K562 (cell line): Measurements from ENCODE around the gene H3-3A. TPM values are rescaled to one million over a fixed set of nuclear protein-coding genes. Genes with fewer than 3 reads are reported as not detected.

ENCODE experiments used
- ARNT ChIP-seq, 2 experiments: fragments of 450-650 bp; IDR thresholded peaks; 2 replicates each; pipeline ENCODE4 v1.6.1; 2016; ENCODE audit warnings: mild to moderate bottlenecking in 1 of 2
- E2F1 ChIP-seq: sonication (generic); formaldehyde crosslinking; IDR thresholded peaks from 2 replicates; pipeline ENCODE4 v1.8.1; 2023; ENCODE audit warnings: mild to moderate bottlenecking, missing genetic modification reagents, moderate library complexity
- E2F6 ChIP-seq, 2 experiments: IDR thresholded peaks; 2 replicates each; pipeline ENCODE4 v1.6.1; 2011; ENCODE audit warnings: borderline replicate concordance in 1 of 2, control low read depth in 1 of 2, low read depth in 1 of 2, low read length in 1 of 2, mild to moderate bottlenecking in 1 of 2, mixed read lengths in 1 of 2, moderate library complexity in 1 of 2; ENCODE audit not compliant: insufficient read depth in 1 of 2, insufficient read length in 1 of 2, poor library complexity in 1 of 2, severe bottlenecking in 1 of 2; ENCODE audit errors: extremely low read depth in 1 of 2
- KDM4B ChIP-seq, 2 experiments: fragments of 450-650 bp in 1 of 2; sonication (generic) in 1 of 2; IDR thresholded peaks; 2 replicates each; pipeline ENCODE4 v1.6.1; 2016 to 2017; ENCODE audit warnings: borderline replicate concordance in 2 of 2, antibody characterized with exemption in 1 of 2, low read depth in 1 of 2, mild to moderate bottlenecking in 1 of 2
- KLF16 ChIP-seq: IDR thresholded peaks from 2 replicates; pipeline ENCODE4 v1.6.1; 2016; ENCODE audit warnings: antibody characterized with exemption
- MAFF ChIP-seq: IDR thresholded peaks from 2 replicates; pipeline ENCODE4 v1.6.1; 2012; ENCODE audit warnings: low read length, improper control_type of control experiment
- MAZ ChIP-seq, 2 experiments: fragments of 450-650 bp in 1 of 2; sonication (generic) in 1 of 2; formaldehyde crosslinking; IDR thresholded peaks in 1 of 2; conservative IDR thresholded peaks in 1 of 2; 2 replicates each; pipeline versions ENCODE4 v1.4.0 to v1.5.0; 2020; ENCODE audit warnings: mild to moderate bottlenecking in 1 of 2, missing genetic modification reagents in 1 of 2
- NCOA4 ChIP-seq: fragments of 450-650 bp; IDR thresholded peaks from 2 replicates; pipeline ENCODE4 v1.6.1; 2018; ENCODE audit warnings: mild to moderate bottlenecking; ENCODE audit not compliant: partially characterized antibody
- NCOR1 ChIP-seq: fragments of 450-650 bp; IDR thresholded peaks from 2 replicates; pipeline ENCODE4 v1.6.1; 2016; ENCODE audit warnings: mild to moderate bottlenecking, moderate library complexity
- PPARD ChIP-seq: fragments of 250-450 bp; sonication (Bioruptor Pico); IDR thresholded peaks from 2 replicates; pipeline ENCODE4 v1.8.0; 2022; ENCODE audit warnings: inconsistent platforms, mild to moderate bottlenecking, moderate library complexity
- RB1 ChIP-seq: fragments of 450-650 bp; IDR thresholded peaks from 2 replicates; pipeline ENCODE4 v1.6.1; 2017; ENCODE audit warnings: low read depth, mild to moderate bottlenecking
- RBM39 ChIP-seq: fragments of 200-400 bp; formaldehyde crosslinking; optimal IDR thresholded peaks from 2 replicates; pipeline ENCODE3; 2018; ENCODE audit warnings: low read depth, low read length
- SREBF2 ChIP-seq: sonication (generic); formaldehyde crosslinking; IDR thresholded peaks from 2 replicates; pipeline ENCODE4 v1.4.0; 2020; ENCODE audit warnings: mild to moderate bottlenecking, missing genetic modification reagents
- TBL1XR1 ChIP-seq, 2 experiments: IDR thresholded peaks; 2 replicates each; pipeline ENCODE4 v1.6.1; 2012; ENCODE audit warnings: improper control_type of control experiment in 2 of 2, low read length in 2 of 2, mild to moderate bottlenecking in 1 of 2
- TCF15 ChIP-seq: fragments of 250-450 bp; sonication (Bioruptor Pico); IDR thresholded peaks from 2 replicates; pipeline ENCODE4 v1.8.0; 2022; ENCODE audit warnings: moderate library complexity, mild to moderate bottlenecking, inconsistent platforms
- ZBTB17 ChIP-seq: fragments of 450-650 bp; formaldehyde crosslinking; IDR thresholded peaks from 2 replicates; pipeline ENCODE4 v1.4.0; 2020; ENCODE audit warnings: mild to moderate bottlenecking
- ZFPM2 ChIP-seq: fragments of 250-450 bp; sonication (Bioruptor Pico); IDR thresholded peaks from 2 replicates; pipeline ENCODE4 v1.5.1; 2022; ENCODE audit warnings: mild to moderate bottlenecking
- ZNF212 ChIP-seq: fragments of 450-650 bp; formaldehyde crosslinking; IDR thresholded peaks from 2 replicates; pipeline ENCODE4 v1.4.0; 2020; ENCODE audit warnings: mild to moderate bottlenecking
- ZNF347 ChIP-seq: fragments of 450-650 bp; formaldehyde crosslinking; IDR thresholded peaks from 2 replicates; pipeline ENCODE4 v1.4.0; 2020; ENCODE audit warnings: low read depth, mild to moderate bottlenecking, moderate library complexity
- ZNF696 ChIP-seq: fragments of 250-450 bp; sonication (Bioruptor Pico); conservative IDR thresholded peaks from 2 replicates; pipeline ENCODE4 v1.4.0; 2020; ENCODE audit warnings: mild to moderate bottlenecking, moderate library complexity
- polyA plus RNA-seq, 8 experiments: library from polyadenylated mRNA; depleted of rRNA in 4 of 8; stranded (reverse) in 5 of 8; unstranded in 3 of 8; fragments of >200 nt; fragmentation: Nextera tagmentation in 2 of 8; fragmentation: Illumina TruSeq in 1 of 8; extraction: Ambion mirVana in 2 of 8; extraction: Trizol in 1 of 8; gene quantifications; 2 replicates each; pipeline versions ENCODE4 v1.2.1 to v1.2.3, GENCODE V29; 2011 to 2014; ENCODE audit warnings: inconsistent platforms in 1 of 8, missing spikeins in 1 of 8
- total RNA-seq, 7 experiments: library from RNA; depleted of rRNA in 6 of 7; stranded (reverse); fragments of >200 nt in 6 of 7; fragmentation: Illumina TruSeq in 2 of 7; extraction: Trizol in 2 of 7; gene quantifications; 2 replicates each; pipeline versions ENCODE4 v1.2.1 to v1.2.3, GENCODE V29; 2011 to 2021; ENCODE audit warnings: low replicate concordance in 1 of 7
- TF ChIP-seq, protein P1 (sequence below), 2 experiments: IDR thresholded peaks; 2 replicates each; pipeline ENCODE4 v1.6.1; 2012; ENCODE audit warnings: improper control_type of control experiment in 2 of 2, low read depth in 2 of 2, low read length in 2 of 2, borderline replicate concordance in 1 of 2

Gene H3-3A
- total and polyA plus RNA-seq, 9 of the 15 experiments (the other 6 are each of a cell fraction or from before 2014, with no cell fraction given), result 426 to 1,083 (median 591) TPM

DNA sequence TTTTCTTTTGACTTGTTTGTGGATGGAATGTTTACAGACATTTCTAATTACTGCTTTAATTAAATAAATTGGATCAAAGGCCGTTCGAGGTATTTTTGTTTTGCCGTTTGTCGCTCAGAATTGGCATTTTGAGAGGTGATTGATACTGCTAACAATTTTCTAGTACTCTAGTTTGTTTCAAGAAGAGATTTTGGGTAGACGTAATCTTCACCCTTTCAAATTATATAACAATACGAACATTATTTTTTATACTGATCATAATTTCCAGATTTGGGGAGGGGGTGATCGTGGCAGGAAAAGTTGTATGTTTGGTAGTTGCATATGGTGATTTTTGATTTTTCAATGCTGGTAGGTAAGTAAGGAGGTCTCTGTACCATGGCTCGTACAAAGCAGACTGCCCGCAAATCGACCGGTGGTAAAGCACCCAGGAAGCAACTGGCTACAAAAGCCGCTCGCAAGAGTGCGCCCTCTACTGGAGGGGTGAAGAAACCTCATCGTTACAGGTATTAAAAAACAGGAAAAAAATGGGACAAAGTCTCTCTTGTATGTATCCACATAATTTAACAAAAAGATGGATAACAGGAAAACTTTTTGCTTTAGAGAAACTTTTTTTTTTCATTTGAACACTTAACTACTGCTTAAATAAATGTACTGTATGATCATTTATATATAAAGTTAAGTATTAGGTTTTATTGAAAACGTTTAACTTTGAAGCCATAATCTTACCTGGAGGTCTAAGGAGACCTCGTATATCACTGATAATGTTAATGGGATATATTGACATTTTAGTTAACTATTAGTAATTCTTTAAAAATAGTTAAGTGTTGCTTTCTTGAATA lies 1.7 kb downstream of the H3-3A start (continued):
- TF ChIP-seq RB1, result peak; percentile 34; the same call in 1 of the 2 replicates
- TF ChIP-seq NCOA4, result no peak
- TF ChIP-seq E2F1, result no peak
- TF ChIP-seq TCF15 (CRISPR knock-in tag), result no peak
- TF ChIP-seq, protein P1, sequence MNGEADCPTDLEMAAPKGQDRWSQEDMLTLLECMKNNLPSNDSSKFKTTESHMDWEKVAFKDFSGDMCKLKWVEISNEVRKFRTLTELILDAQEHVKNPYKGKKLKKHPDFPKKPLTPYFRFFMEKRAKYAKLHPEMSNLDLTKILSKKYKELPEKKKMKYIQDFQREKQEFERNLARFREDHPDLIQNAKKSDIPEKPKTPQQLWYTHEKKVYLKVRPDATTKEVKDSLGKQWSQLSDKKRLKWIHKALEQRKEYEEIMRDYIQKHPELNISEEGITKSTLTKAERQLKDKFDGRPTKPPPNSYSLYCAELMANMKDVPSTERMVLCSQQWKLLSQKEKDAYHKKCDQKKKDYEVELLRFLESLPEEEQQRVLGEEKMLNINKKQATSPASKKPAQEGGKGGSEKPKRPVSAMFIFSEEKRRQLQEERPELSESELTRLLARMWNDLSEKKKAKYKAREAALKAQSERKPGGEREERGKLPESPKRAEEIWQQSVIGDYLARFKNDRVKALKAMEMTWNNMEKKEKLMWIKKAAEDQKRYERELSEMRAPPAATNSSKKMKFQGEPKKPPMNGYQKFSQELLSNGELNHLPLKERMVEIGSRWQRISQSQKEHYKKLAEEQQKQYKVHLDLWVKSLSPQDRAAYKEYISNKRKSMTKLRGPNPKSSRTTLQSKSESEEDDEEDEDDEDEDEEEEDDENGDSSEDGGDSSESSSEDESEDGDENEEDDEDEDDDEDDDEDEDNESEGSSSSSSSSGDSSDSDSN (IDR thresholded peaks at IDR 0.05; ENCODE audit: borderline replicate concordance in 1 of 2, low read depth in 2 of 2, low read length in 2 of 2), result no peak
- TF ChIP-seq RBM39, result no peak
- no peak for TF ChIP-seq ZNF696 (CRISPR knock-in tag)
- TF ChIP-seq ZNF212 (CRISPR knock-in tag), result peak; percentile 13; the same call in 1 of the 2 replicates
- no peak for TF ChIP-seq E2F6 (IDR thresholded peaks at IDR 0.05; ENCODE audit: borderline replicate concordance in 1 of 2, extremely low read depth in 1 of 2, insufficient read depth in 1 of 2, insufficient read length in 1 of 2, low read depth in 1 of 2, low read length in 1 of 2, poor library complexity in 1 of 2, severe bottlenecking in 1 of 2)
- TF ChIP-seq ZFPM2 (CRISPR knock-in tag), result no peak
- no peak for TF ChIP-seq PPARD (CRISPR knock-in tag)
- no peak for TF ChIP-seq SREBF2 (CRISPR knock-in tag)
- TF ChIP-seq MAFF, result no peak
- TF ChIP-seq TBL1XR1 (IDR thresholded peaks at IDR 0.05; ENCODE audit: low read length in 2 of 2), result peak; percentile 33 to 48; a peak in 1 of 4 replicates
- TF ChIP-seq KLF16, result peak; percentile 44; the same call in 1 of the 2 replicates
- peak; percentile 19 to 23; a peak in 1 of 4 replicates for TF ChIP-seq ARNT (IDR thresholded peaks at IDR 0.05)
- peak; percentile 53; the same call in 1 of the 2 replicates for TF ChIP-seq ZBTB17 (CRISPR knock-in tag)
- no peak for TF ChIP-seq NCOR1
- TF ChIP-seq ZNF347 (CRISPR knock-in tag), result no peak
- peak; percentile 29 to 37; a peak in 2 of 4 replicates for TF ChIP-seq MAZ (CRISPR knock-in tag; conservative IDR thresholded peaks at IDR 0.05 in 1 of 2, IDR thresholded peaks at IDR 0.05 in 1 of 2)
- no peak for TF ChIP-seq KDM4B (IDR thresholded peaks at IDR 0.05; ENCODE audit: borderline replicate concordance in 2 of 2, low read depth in 1 of 2)
